Breast epithelium (tissue), 4 donors: ENCODE data around the gene STX8. TPM values are rescaled to one million over a fixed set of nuclear protein-coding genes. Genes with fewer than 3 reads are reported as not detected.

Experiments
- DNase-seq, 2 donors: peaks; one replicate each; pipeline ENCODE4 v3.0.0-alpha.2; 2019; ENCODE audit warnings: low spot score in 2 of 2
- H3K27ac ChIP-seq, 2 donors: fragments of 200-600 bp; sonication (generic) in 1 of 2; one replicate each; pipeline ENCODE4 v1.5.1; 2016 to 2019; ENCODE audit warnings: mild to moderate bottlenecking in 1 of 2
- H3K27me3 ChIP-seq, 2 donors: fragments of 200-600 bp; sonication (generic) in 1 of 2; one replicate each; pipeline versions ENCODE4 v1.5.1 to v1.6.0; 2017 to 2019; ENCODE audit warnings: control low read depth in 1 of 2, mild to moderate bottlenecking in 1 of 2
- H3K36me3 ChIP-seq: fragments of 200-600 bp; one replicate; pipeline ENCODE4 v1.5.1; 2019
- H3K4me1 ChIP-seq, 2 donors: fragments of 200-600 bp; sonication (generic); one replicate each; pipeline ENCODE4 v1.5.1; 2016 to 2019; ENCODE audit warnings: control low read depth in 1 of 2
- H3K4me3 ChIP-seq, 3 donors: fragments of 200-600 bp; sonication (generic); 1 replicate in 2 of 3; 2 replicates in 1 of 3; pipeline ENCODE4 v1.5.1; 2016 to 2019; ENCODE audit warnings: mild to moderate bottlenecking in 3 of 3, moderate library complexity in 2 of 3
- H3K9me3 ChIP-seq, 2 donors: fragments of 200-600 bp; sonication (generic) in 1 of 2; one replicate each; pipeline ENCODE4 v1.5.1; 2016 to 2019; ENCODE audit warnings: control low read depth in 1 of 2
- CTCF ChIP-seq, 3 donors: fragments of 450-650 bp; IDR thresholded peaks; one replicate each; pipeline ENCODE4 v1.5.1; 2016 to 2017; ENCODE audit warnings: antibody characterized with exemption in 3 of 3, mild to moderate bottlenecking in 3 of 3, moderate library complexity in 3 of 3
- POLR2A ChIP-seq: fragments of 450-650 bp; IDR thresholded peaks from one replicate; pipeline ENCODE4 v1.6.1; 2016; ENCODE audit warnings: antibody characterized with exemption, mild to moderate bottlenecking, moderate library complexity
- POLR2AphosphoS5 ChIP-seq, 3 donors: sonication (generic); formaldehyde crosslinking; IDR thresholded peaks; one replicate each; pipeline ENCODE4 v1.6.1; 2017; ENCODE audit warnings: antibody characterized with exemption in 3 of 3
- intact Hi-C: fragments of 100-400 bp; cut with DNase I; formaldehyde crosslinking; loops from one replicate; pipeline ENCODE4 v1.15.1; 2023; ENCODE audit warnings: low total_unique reads
- total RNA-seq, 3 donors: library from RNA; depleted of rRNA; stranded (reverse); fragments of >200 nt; gene quantifications; one replicate each; pipeline ENCODE4 v1.1.0, GENCODE V29; 2016

STX8 gene
- total RNA-seq, 3 donors from 2014 or later: 54.1 to 101 (median 60.4) TPM

GRCh38 chr17:9414471-9414870 lies 161.1 kb downstream of the STX8 start:
- TF ChIP-seq POLR2A: no peak
- no peak for TF ChIP-seq CTCF (IDR thresholded peaks at IDR 0.05)
- no peak for TF ChIP-seq POLR2AphosphoS5 (IDR thresholded peaks at IDR 0.05)
- H3K27me3 ChIP-seq: no peaks in the 10 kb centered on the region
- no peak overlapping the region for H3K27ac ChIP-seq
- intact Hi-C loops: no loop called here
- DNase-seq: no peak
- peaks cover 0 to under 1% of the 10 kb centered on the region in 2 donors for H3K4me1 ChIP-seq
- H3K9me3 ChIP-seq: no peaks in the 10 kb centered on the region
- no peak overlapping the region for H3K4me3 ChIP-seq
- H3K36me3 ChIP-seq: no peaks in the 10 kb centered on the region

GRCh38 chr17:9410737-9411136 lies 164.9 kb downstream of the STX8 start:
- no peak overlapping the region for H3K27ac ChIP-seq
- no peak for DNase-seq
- H3K4me1 ChIP-seq: peaks cover 3 to 10% of the 10 kb centered on the region in 2 donors
- H3K4me3 ChIP-seq: no peak overlapping the region
- H3K36me3 ChIP-seq: no peaks in the 10 kb centered on the region
- no peaks in the 10 kb centered on the region for H3K27me3 ChIP-seq
- intact Hi-C loops: no loop called here
- H3K9me3 ChIP-seq: no peaks in the 10 kb centered on the region
- TF ChIP-seq CTCF (IDR thresholded peaks at IDR 0.05): no peak
- no peak for TF ChIP-seq POLR2A
- no peak for TF ChIP-seq POLR2AphosphoS5 (IDR thresholded peaks at IDR 0.05)

GRCh38 chr17:9410301-9410700 lies 165.3 kb downstream of the STX8 start:
- no peaks in the 10 kb centered on the region for H3K36me3 ChIP-seq
- no peaks in the 10 kb centered on the region for H3K27me3 ChIP-seq
- DNase-seq: no peak
- TF ChIP-seq POLR2A (no peak), CTCF (IDR thresholded peaks at IDR 0.05) (no peak), POLR2AphosphoS5 (IDR thresholded peaks at IDR 0.05) (no peak)
- H3K27ac ChIP-seq: no peak overlapping the region
- peaks cover 3 to 10% of the 10 kb centered on the region in 2 donors for H3K4me1 ChIP-seq
- no peak overlapping the region for H3K4me3 ChIP-seq
- no peaks in the 10 kb centered on the region for H3K9me3 ChIP-seq
- intact Hi-C loops: no loop called here

GRCh38 chr17:9409878-9410277 lies 165.7 kb downstream of the STX8 start:
- no peaks in the 10 kb centered on the region for H3K27me3 ChIP-seq
- intact Hi-C loops: no loop called here
- peaks cover 3 to 10% of the 10 kb centered on the region in 2 donors for H3K4me1 ChIP-seq
- peak overlapping the region in 1 of 2 donors; percentile 72 for H3K27ac ChIP-seq
- DNase-seq: no peak
- H3K9me3 ChIP-seq: no peaks in the 10 kb centered on the region
- H3K4me3 ChIP-seq: peak overlapping the region in 1 of 3 donors; percentile 37
- TF ChIP-seq CTCF (IDR thresholded peaks at IDR 0.05) (no peak), POLR2A (no peak), POLR2AphosphoS5 (IDR thresholded peaks at IDR 0.05) (no peak)
- H3K36me3 ChIP-seq: no peaks in the 10 kb centered on the region

- Histone ChIP-seq H3K4me3 (peak overlapping the region in 1 of 3 donors; percentile 37), H3K27me3 (no peaks in the 10 kb centered on the region), H3K27ac (peak overlapping the region; percentile 23 to 72)
Observed at GRCh38 chr17:9408868-9409829, 166.5 kb downstream of the STX8 start.

More at GRCh38 chr17:9408868-9409829, 166.5 kb downstream of the STX8 start:
- TF ChIP-seq CTCF (IDR thresholded peaks at IDR 0.05): no peak
- TF ChIP-seq POLR2AphosphoS5 (IDR thresholded peaks at IDR 0.05): no peak
- TF ChIP-seq POLR2A: no peak
- H3K36me3 ChIP-seq: no peaks in the 10 kb centered on the region
- H3K4me1 ChIP-seq: peaks cover 3 to 10% of the 10 kb centered on the region in 2 donors
- intact Hi-C loops: no loop called here
- DNase-seq: no peak
- H3K9me3 ChIP-seq: no peaks in the 10 kb centered on the region
